GM23248 (cell line): ENCODE results near the gene FREM1. TPM values are rescaled to one million over a fixed set of nuclear protein-coding genes. Genes with fewer than 3 reads are reported as not detected.

Source experiments
- DNase-seq: peaks from one replicate; pipeline ENCODE4 v3.0.0-alpha.2; 2015
- H2AFZ ChIP-seq: fragments of 200-600 bp; sonication (generic); 2 replicates; pipeline ENCODE4 v1.6.1; 2016; ENCODE audit warnings: antibody characterized with exemption
- H3F3A ChIP-seq: fragments of 200-600 bp; sonication (generic); 2 replicates; pipeline ENCODE4 v1.6.1; 2016; ENCODE audit warnings: mild to moderate bottlenecking, antibody characterized with exemption, mixed run types; ENCODE audit not compliant: insufficient read depth
- H3K27ac ChIP-seq: fragments of 200-600 bp; sonication (generic); 2 replicates; pipeline ENCODE4 v1.5.1; 2016; ENCODE audit warnings: mild to moderate bottlenecking
- H3K27me3 ChIP-seq: fragments of 200-600 bp; sonication (generic); replicated peaks from 2 replicates; pipeline ENCODE4 v1.6.1; 2016; ENCODE audit warnings: mild to moderate bottlenecking; ENCODE audit not compliant: insufficient read depth
- H3K36me3 ChIP-seq: fragments of 200-600 bp; sonication (generic); 2 replicates; pipeline ENCODE4 v1.6.1; 2016; ENCODE audit warnings: low read depth, mild to moderate bottlenecking
- H3K4me1 ChIP-seq: fragments of 200-600 bp; sonication (generic); 2 replicates; pipeline ENCODE4 v1.6.1; 2016; ENCODE audit warnings: mild to moderate bottlenecking; ENCODE audit not compliant: insufficient read depth
- H3K4me2 ChIP-seq: fragments of 200-600 bp; sonication (generic); one replicate; pipeline ENCODE4 v1.6.1; 2016; ENCODE audit warnings: mild to moderate bottlenecking; ENCODE audit not compliant: unreplicated experiment
- H3K4me3 ChIP-seq: fragments of 200-600 bp; sonication (generic); 2 replicates; pipeline ENCODE4 v1.5.1; 2016; ENCODE audit warnings: mild to moderate bottlenecking
- H3K79me2 ChIP-seq: fragments of 200-600 bp; sonication (generic); 2 replicates; pipeline ENCODE4 v1.6.1; 2016; ENCODE audit warnings: mild to moderate bottlenecking; ENCODE audit not compliant: insufficient read depth
- H3K9ac ChIP-seq: fragments of 200-600 bp; sonication (generic); 2 replicates; pipeline ENCODE4 v1.6.1; 2016; ENCODE audit warnings: mild to moderate bottlenecking
- H3K9me2 ChIP-seq: fragments of 200-600 bp; sonication (generic); 2 replicates; pipeline ENCODE4 v1.6.1; 2016; ENCODE audit warnings: mixed run types, mild to moderate bottlenecking, moderate library complexity; ENCODE audit not compliant: insufficient read depth
- H3K9me3 ChIP-seq: fragments of 200-600 bp; sonication (generic); one replicate; pipeline ENCODE4 v1.6.1; 2017; ENCODE audit warnings: low read depth
- H4K20me1 ChIP-seq: fragments of 200-600 bp; sonication (generic); 2 replicates; pipeline ENCODE4 v1.6.0; 2016; ENCODE audit not compliant: insufficient read depth
- EZH2 ChIP-seq: fragments of 200-600 bp; sonication (generic); IDR thresholded peaks from 2 replicates; pipeline ENCODE4 v1.6.1; 2018; ENCODE audit warnings: antibody characterized with exemption, mild to moderate bottlenecking; ENCODE audit not compliant: insufficient read depth, poor library complexity, severe bottlenecking
- EZH2phosphoT487 ChIP-seq: fragments of 200-600 bp; sonication (generic); IDR thresholded peaks from 2 replicates; pipeline ENCODE4 v1.6.1; 2018; ENCODE audit warnings: antibody characterized with exemption, moderate library complexity, mild to moderate bottlenecking, low read depth; ENCODE audit not compliant: insufficient read depth
- in situ Hi-C: fragments of 300-500 bp; cut with MboI; formaldehyde crosslinking; loops from 2 replicates; pipeline ENCODE4 v1.15.0; 2020
- polyA plus RNA-seq: library from polyadenylated mRNA; unstranded; fragments of >200 nt; fragmentation: Nextera tagmentation; extraction: Ambion mirVana; gene quantifications from 2 replicates; pipeline ENCODE4 v1.2.1, GENCODE V29; 2016
- small RNA-seq: library from RNA; depleted of rRNA; stranded (forward); fragments of <200 nt; gene quantifications from one replicate; pipeline ENCODE3, GENCODE V24; 2014; ENCODE audit warnings: low read depth, low replicate concordance
- total RNA-seq: library from RNA; depleted of rRNA; stranded (reverse); fragments of >200 nt; shearing (Covaris generic); gene quantifications from 2 replicates; pipeline ENCODE4 v1.2.3, GENCODE V29; 2014; rRNA removed

Gene FREM1
- total and polyA plus RNA-seq, 2 experiments from 2014 or later: 0.11 to 0.31 TPM

- Histone ChIP-seq H3K9me2 (no peaks in the 10 kb centered on the region), H2AFZ (no peak overlapping the region), H3K4me2 (no peak overlapping the region), H3K4me1 (peaks cover 19% of the 10 kb centered on the region), H3K9ac (no peak overlapping the region), H3K79me2 (no peaks in the 10 kb centered on the region), H3K9me3 (no peaks in the 10 kb centered on the region), H3K4me3 (no peak overlapping the region), H3F3A (peaks cover 25% of the 10 kb centered on the region), H4K20me1 (no peaks in the 10 kb centered on the region), H3K27me3 (no peaks in the 10 kb centered on the region), H3K27ac (no peak overlapping the region), H3K36me3 (no peaks in the 10 kb centered on the region; the same call in 1 of the 2 replicates)
- DNase-seq: no peak
- TF ChIP-seq EZH2phosphoT487 (no peak), EZH2 (no peak)
- in situ Hi-C loops: no loop called here
These were observed 224.1 kb downstream of the FREM1 start for GRCh38 chr9:14686168-14686567.

Small RNA genes within 50 kb of the gene (small RNA-seq; reads per million reads assigned to genes)
- not detected for gene RNU6-1260P

Other genes with a start within 250 kb of the FREM1 start
- 5.1 and 5.9 TPM in 2 replicates for gene ZDHHC21, start 217.0 kb downstream of the FREM1 start, total RNA-seq
- gene ZDHHC21, start 217.0 kb downstream of the FREM1 start, polyA plus RNA-seq: 2.3 and 3.3 TPM in 2 replicates
- gene CER1, start 187.7 kb downstream of the FREM1 start, total RNA-seq: not detected in 2 replicates
- gene CER1, start 187.7 kb downstream of the FREM1 start, polyA plus RNA-seq: not detected in 2 replicates